H1 (cell line): ENCODE results near the gene MED28. TPM values are rescaled to one million over a fixed set of nuclear protein-coding genes. Genes with fewer than 3 reads are reported as not detected.
A peak's percentile ranks its signal among the peaks of the same experiment; 100 is the strongest.

ENCODE experiments used
- CTCF ChIA-PET: fragments of 300-600 bp; sonication (Branson Sonifier 250); formaldehyde crosslinking; loops from one replicate; lab custom pipeline; 2021; ENCODE audit not compliant: partially characterized antibody; lab: Charles Lee
- POLR2A ChIA-PET: fragments of 300-600 bp; sonication (Branson Sonifier 250); formaldehyde crosslinking; loops from one replicate; lab custom pipeline; 2021; ENCODE audit warnings: inconsistent platforms; ENCODE audit not compliant: partially characterized antibody; lab: Charles Lee
- DNase-seq, 2 experiments: peaks; one replicate each; pipeline versions ENCODE4 v3.0.0 to v3.0.0-alpha.2; 2010 to 2022; ENCODE audit warnings: low spot score in 2 of 2, low read depth in 1 of 2, mixed read lengths in 1 of 2
- FAIRE-seq: peaks from 2 replicates; lab custom pipeline; 2011; peaks lifted over from hg19 to GRCh38; lab: Jason Lieb, UNC
- H2AFZ ChIP-seq: 2 replicates; pipeline ENCODE4 v1.8.1; 2012; ENCODE audit warnings: low read length, inconsistent platforms
- H2AK5ac ChIP-seq: 2 replicates; pipeline ENCODE4 v1.6.1; 2013; ENCODE audit warnings: low read depth, low read length
- H2BK120ac ChIP-seq: replicated peaks from 2 replicates; pipeline ENCODE3; 2013; ENCODE audit warnings: low read depth, low read length, inconsistent platforms
- H2BK12ac ChIP-seq: 2 replicates; pipeline ENCODE4 v1.6.1; 2013; ENCODE audit warnings: low read depth, low read length
- H2BK15ac ChIP-seq: 2 replicates; pipeline ENCODE4 v1.6.1; 2013; ENCODE audit warnings: low read length
- H2BK20ac ChIP-seq: 2 replicates; pipeline ENCODE4 v1.6.1; 2013; ENCODE audit warnings: low read length
- H2BK5ac ChIP-seq: 2 replicates; pipeline ENCODE4 v1.6.1; 2013; ENCODE audit warnings: low read depth, low read length
- H3K14ac ChIP-seq: 2 replicates; pipeline ENCODE4 v1.6.1; 2013; ENCODE audit warnings: inconsistent platforms; ENCODE audit not compliant: insufficient read length
- H3K18ac ChIP-seq: 2 replicates; pipeline ENCODE4 v1.6.1; 2013; ENCODE audit warnings: low read length; ENCODE audit errors: extremely low read depth
- H3K23ac ChIP-seq: 2 replicates; pipeline ENCODE4 v1.6.1; 2013; ENCODE audit warnings: inconsistent platforms; ENCODE audit not compliant: insufficient read length
- H3K23me2 ChIP-seq: 2 replicates; pipeline ENCODE4 v1.6.1; 2013; ENCODE audit warnings: low read depth, low read length
- H3K27ac ChIP-seq: 2 replicates; pipeline ENCODE4 v1.6.1; 2011; ENCODE audit warnings: low read depth, low read length, inconsistent platforms
- H3K27me3 ChIP-seq, 4 experiments: replicated peaks in 1 of 4; 1 replicate in 1 of 4; 2 replicates in 3 of 4; pipeline versions ENCODE4 v1.6.1 to v1.8.1; 2011 to 2013; ENCODE audit warnings: low read length in 3 of 4, mild to moderate bottlenecking in 3 of 4, inconsistent platforms in 2 of 4, mixed read lengths in 2 of 4, moderate library complexity in 1 of 4; ENCODE audit not compliant: control insufficient read depth in 3 of 4, insufficient read depth in 3 of 4; ENCODE audit errors: extremely low read depth in 1 of 4
- H3K36me3 ChIP-seq, 4 experiments: 2 replicates each; pipeline versions ENCODE4 v1.6.1 to v1.8.1; 2011 to 2013; ENCODE audit warnings: mild to moderate bottlenecking in 4 of 4, low read length in 3 of 4, moderate library complexity in 2 of 4, control low read depth in 1 of 4, inconsistent platforms in 1 of 4; ENCODE audit not compliant: insufficient read depth in 4 of 4, control insufficient read depth in 2 of 4
- H3K4ac ChIP-seq: replicated peaks from 2 replicates; pipeline ENCODE3; 2013; ENCODE audit warnings: low read length, low read depth, mixed read lengths, inconsistent platforms; ENCODE audit not compliant: insufficient read length
- H3K4me1 ChIP-seq, 4 experiments: replicated peaks in 1 of 4; 1 replicate in 1 of 4; 2 replicates in 3 of 4; pipeline versions ENCODE4 v1.6.1 to v1.8.1; 2011 to 2013; ENCODE audit warnings: low read length in 3 of 4, inconsistent platforms in 2 of 4, mixed read lengths in 1 of 4; ENCODE audit not compliant: insufficient read depth in 4 of 4, control insufficient read depth in 3 of 4
- H3K4me2 ChIP-seq, 2 experiments: 2 replicates each; pipeline versions ENCODE4 v1.6.1 to v1.8.1; 2011 to 2013; ENCODE audit warnings: low read depth in 2 of 2, low read length in 2 of 2, control low read depth in 1 of 2, inconsistent platforms in 1 of 2, mild to moderate bottlenecking in 1 of 2; ENCODE audit not compliant: insufficient read depth in 1 of 2
- H3K4me3 ChIP-seq, 4 experiments: fragments of 200-600, 300-600 bp in 1 of 4; sonication (generic), shearing (Covaris generic), sonication (Bioruptor Twin) in 1 of 4; 2 replicates each; pipeline versions ENCODE4 v1.5.1 to v1.8.1; 2011 to 2016; ENCODE audit warnings: low read length in 4 of 4, low read depth in 3 of 4, control low read depth in 2 of 4, inconsistent platforms in 2 of 4, mild to moderate bottlenecking in 2 of 4, mixed read lengths in 1 of 4, moderate library complexity in 1 of 4; ENCODE audit not compliant: insufficient read depth in 2 of 4; ENCODE audit errors: extremely low read depth in 1 of 4
- H3K56ac ChIP-seq: replicated peaks from 2 replicates; pipeline ENCODE3; 2013; ENCODE audit warnings: low read depth, mild to moderate bottlenecking, mixed read lengths, low read length, inconsistent platforms; ENCODE audit not compliant: insufficient read length
- H3K79me1 ChIP-seq: 2 replicates; pipeline ENCODE4 v1.6.1; 2013; ENCODE audit warnings: low read depth, low read length, control low read depth
- H3K79me2 ChIP-seq, 2 experiments: 2 replicates each; pipeline versions ENCODE4 v1.6.1 to v1.8.1; 2012 to 2013; ENCODE audit warnings: low read length in 2 of 2, mild to moderate bottlenecking in 2 of 2, inconsistent platforms in 1 of 2; ENCODE audit not compliant: insufficient read depth in 2 of 2, control insufficient read depth in 1 of 2
- H3K9ac ChIP-seq, 4 experiments: replicated peaks in 1 of 4; 1 replicate in 1 of 4; 2 replicates in 3 of 4; pipeline versions ENCODE4 v1.6.1 to v1.8.1; 2011 to 2013; ENCODE audit warnings: low read depth in 3 of 4, low read length in 3 of 4, control low read depth in 2 of 4, mild to moderate bottlenecking in 2 of 4, moderate library complexity in 2 of 4, inconsistent platforms in 1 of 4; ENCODE audit errors: extremely low read depth in 1 of 4
- H3K9me3 ChIP-seq, 2 experiments: 2 replicates each; pipeline versions ENCODE4 v1.6.1 to v1.8.1; 2012 to 2013; ENCODE audit warnings: mild to moderate bottlenecking in 2 of 2, moderate library complexity in 2 of 2, control low read depth in 1 of 2, inconsistent platforms in 1 of 2, low read depth in 1 of 2, low read length in 1 of 2, mixed read lengths in 1 of 2; ENCODE audit not compliant: insufficient read depth in 2 of 2
- H4K20me1 ChIP-seq, 2 experiments: replicated peaks in 1 of 2; 2 replicates each; pipeline versions ENCODE3 to v1.8.1; 2011 to 2013; ENCODE audit warnings: inconsistent platforms in 2 of 2, low read length in 2 of 2, mild to moderate bottlenecking in 1 of 2; ENCODE audit not compliant: insufficient read depth in 2 of 2, control insufficient read depth in 1 of 2
- H4K5ac ChIP-seq: 2 replicates; pipeline ENCODE4 v1.6.1; 2013; ENCODE audit warnings: low read length, low read depth, mixed read lengths, inconsistent platforms; ENCODE audit not compliant: insufficient read length
- H4K8ac ChIP-seq: 2 replicates; pipeline ENCODE4 v1.8.0; 2013; ENCODE audit warnings: mild to moderate bottlenecking, moderate library complexity, low read length, inconsistent platforms; ENCODE audit not compliant: insufficient read depth; ENCODE audit errors: extremely low read depth
- H4K91ac ChIP-seq: replicated peaks from 2 replicates; pipeline ENCODE3; 2013; ENCODE audit warnings: low read length, mixed read lengths, inconsistent platforms; ENCODE audit not compliant: insufficient read length
- PHF8 ChIP-seq: fragments of 200-600 bp; sonication (generic); conservative IDR thresholded peaks from 2 replicates; pipeline ENCODE4 v1.7.1; 2012; ENCODE audit warnings: low read depth, mild to moderate bottlenecking, inconsistent platforms, low read length, moderate library complexity
- WGBS, 2 experiments: shearing (Covaris generic) in 1 of 2; methylation state at CpG; one replicate each; pipeline versions ENCODE4 v1.1.6 to v1.1.7; 2013 to 2015; ENCODE audit warnings: low lambda C conversion rate in 2 of 2, mixed read lengths in 2 of 2, inconsistent platforms in 1 of 2, low coverage in 1 of 2, missing lambda C conversion rate in 1 of 2; ENCODE audit not compliant: insufficient replicate concordance in 2 of 2, insufficient coverage in 1 of 2, insufficient read length in 1 of 2; ENCODE audit errors: extremely low coverage in 1 of 2, missing lambda C conversion rate in 1 of 2; 5-methylcytosine and 5-hydroxymethylcytosine counted together
- polyA plus RNA-seq, 7 experiments: library from polyadenylated mRNA; depleted of rRNA in 3 of 7; stranded (reverse) in 5 of 7; unstranded in 2 of 7; fragments of >200 nt in 5 of 7; fragments of 200-250 nt in 2 of 7; gene quantifications; 1 replicate in 5 of 7; 2 replicates in 1 of 7; 4 replicates in 1 of 7; pipeline versions ENCODE4 v1.2.1 to v1.2.3, GENCODE V29; 2011 to 2013; ENCODE audit warnings: missing spikeins in 2 of 7, mixed read lengths in 2 of 7
- total RNA-seq: library from RNA; stranded (reverse); fragmentation: NEBNext Ultra II Directional; extraction: Animal tissue kit (Norgen Biotek cat#: 25700); gene quantifications from 2 replicates; pipeline ENCODE4 v1.2.1, GENCODE V29; 2021

The MED28 gene
- total and polyA plus RNA-seq, 2 of the 8 experiments (the other 6 are each of a cell fraction or from before 2014, with no cell fraction given), result 24.0 to 87.1 TPM

- no peak overlapping the region for H3K23ac ChIP-seq
- WGBS, 2 experiments, result 84% methylated on average over 3 of the region's 3 CpGs; no CpG with 5 or more reads in 1 of the 2 experiments
- DNase-seq, result no peak
- H3K4me1 ChIP-seq, result no peaks in the 10 kb centered on the region
- no peak overlapping the region for H2BK120ac ChIP-seq
- H3K4me3 ChIP-seq, result no peak overlapping the region
- TF ChIP-seq PHF8, result no peak
- TF ChIP-seq, all 59 proteins: peak for 0
- Histone ChIP-seq H2BK12ac (no peak overlapping the region), H3K18ac (no peak overlapping the region), H3K4me2 (no peak overlapping the region), H3K9me3 (no peaks in the 10 kb centered on the region), H2AK5ac (no peak overlapping the region), H2AFZ (no peak overlapping the region), H4K5ac (no peak overlapping the region), H3K27me3 (no peaks in the 10 kb centered on the region), H3K23me2 (peaks cover 3% of the 10 kb centered on the region; the same call in 1 of the 2 replicates), H2BK15ac (no peak overlapping the region), H4K20me1 (peaks cover 0 to 5% of the 10 kb centered on the region in 2 experiments), H3K79me2 (no peaks in the 10 kb centered on the region), H3K27ac (no peak overlapping the region), H3K4ac (no peak overlapping the region), H4K91ac (no peak overlapping the region), H3K9ac (no peak overlapping the region), H3K14ac (no peak overlapping the region), H3K56ac (no peak overlapping the region), H3K36me3 (peaks cover 0 to 36% (median 16%) of the 10 kb centered on the region in 4 experiments; a peak in 6 of 8 replicates), H3K79me1 (no peaks in the 10 kb centered on the region), H2BK20ac (no peak overlapping the region), H4K8ac (peak overlapping the region; percentile 51; the same call in 1 of the 2 replicates), H2BK5ac (no peak overlapping the region)
- ChIA-PET POLR2A (interaction anchor here (1.8 kb wide), 1 partner anchor 9 kb away, joined by 5 read pairs; the partner anchor contains the start of gene MED28), CTCF (no interaction called here)
- no peak for FAIRE-seq
Measured at GRCh38 chr4:17605236-17605635, 9.2 kb upstream of the MED28 start.
